GM21737 (cell line): ENCODE results near the gene PDGFD.

Experiments
- ATAC-seq: cut with Tn5 transposase; IDR thresholded peaks from one replicate; pipeline ENCODE4 v1.9.1; 2021; ENCODE audit warnings: mild to moderate bottlenecking, moderate library complexity; ENCODE audit not compliant: unreplicated experiment

PDGFD gene

DNA sequence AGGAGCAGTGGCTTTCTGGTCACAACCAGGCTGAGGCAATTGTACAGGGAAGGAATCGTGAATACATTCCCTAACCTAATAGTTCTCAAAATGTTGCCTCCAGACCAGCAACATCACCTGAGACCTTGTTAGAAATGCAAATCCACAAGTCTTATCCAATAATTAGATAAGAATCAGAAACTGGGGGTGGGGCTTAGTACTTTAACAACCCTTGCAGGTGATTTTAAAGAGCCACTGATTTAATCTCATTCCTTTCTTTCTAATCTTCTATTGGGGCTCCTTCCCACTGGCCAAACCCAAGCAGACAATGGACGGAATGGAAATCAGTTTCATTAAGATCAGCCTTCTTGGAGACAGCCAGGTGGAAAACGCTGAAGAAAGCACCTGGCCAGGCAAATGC is 269.9 kb downstream of the PDGFD start:
- no peak for ATAC-seq

DNA sequence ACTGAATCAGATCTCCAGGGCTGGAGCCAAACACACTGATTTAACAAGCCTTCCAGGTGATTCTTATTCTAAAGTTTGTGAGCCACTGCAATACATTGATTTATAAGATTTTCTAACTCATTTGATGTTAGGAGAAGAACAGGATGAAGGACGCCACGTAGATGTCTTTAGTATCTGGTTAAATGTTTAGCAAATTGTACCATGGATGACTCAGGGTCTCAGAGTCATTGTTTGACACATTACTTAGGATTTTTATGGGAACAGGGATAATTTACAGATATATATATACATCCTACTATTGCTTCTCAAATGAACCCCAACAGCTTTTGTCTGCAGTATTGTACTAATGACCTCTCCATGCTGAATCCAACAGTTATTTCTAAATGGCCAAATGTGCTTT is 270.6 kb downstream of the PDGFD start:
- ATAC-seq: no peak

- no peak for ATAC-seq
Measured at GRCh38 chr11:103892603-103893002, 271.3 kb downstream of the PDGFD start.

DNA sequence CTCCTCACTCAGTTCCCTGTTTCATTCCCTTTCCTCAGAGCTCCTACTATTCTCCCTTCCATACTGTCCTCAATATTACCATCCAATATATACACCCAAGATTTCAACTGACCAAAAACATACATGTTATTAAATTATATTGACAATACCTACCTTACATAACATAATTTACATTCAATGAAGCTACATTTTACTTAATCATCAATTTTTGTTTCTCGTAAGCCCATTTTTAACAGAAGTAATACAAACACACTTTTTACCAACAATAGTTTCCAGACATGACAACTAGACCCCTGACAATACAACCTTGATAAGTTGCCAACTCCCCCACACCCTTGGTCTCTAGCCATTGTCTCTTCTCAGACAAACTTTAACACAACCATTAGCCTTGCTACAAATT is 273.3 kb downstream of the PDGFD start:
- no peak for ATAC-seq

GRCh38 chr11:103889679-103890078 is 274.3 kb downstream of the PDGFD start:
- ATAC-seq: no peak

DNA sequence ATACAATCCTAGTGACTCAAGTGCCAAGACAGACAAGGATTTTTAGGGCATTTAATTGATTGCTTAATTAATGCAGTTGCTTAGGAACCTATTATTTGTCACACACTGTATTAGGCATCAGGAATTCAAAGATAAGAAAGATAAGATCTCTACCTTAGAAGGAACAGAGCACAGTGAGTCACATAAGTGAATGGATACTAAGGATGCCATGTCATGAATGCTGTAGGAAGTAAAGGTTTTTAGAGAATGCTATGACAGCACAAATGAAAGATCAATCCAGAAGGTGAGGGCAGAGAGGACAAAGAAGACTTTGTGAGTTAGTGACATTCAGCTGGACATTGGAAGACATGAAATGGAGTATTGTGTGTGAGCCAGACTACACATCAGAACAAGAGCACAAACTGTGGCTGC is 275.4 kb downstream of the PDGFD start:
- no peak for ATAC-seq

DNA sequence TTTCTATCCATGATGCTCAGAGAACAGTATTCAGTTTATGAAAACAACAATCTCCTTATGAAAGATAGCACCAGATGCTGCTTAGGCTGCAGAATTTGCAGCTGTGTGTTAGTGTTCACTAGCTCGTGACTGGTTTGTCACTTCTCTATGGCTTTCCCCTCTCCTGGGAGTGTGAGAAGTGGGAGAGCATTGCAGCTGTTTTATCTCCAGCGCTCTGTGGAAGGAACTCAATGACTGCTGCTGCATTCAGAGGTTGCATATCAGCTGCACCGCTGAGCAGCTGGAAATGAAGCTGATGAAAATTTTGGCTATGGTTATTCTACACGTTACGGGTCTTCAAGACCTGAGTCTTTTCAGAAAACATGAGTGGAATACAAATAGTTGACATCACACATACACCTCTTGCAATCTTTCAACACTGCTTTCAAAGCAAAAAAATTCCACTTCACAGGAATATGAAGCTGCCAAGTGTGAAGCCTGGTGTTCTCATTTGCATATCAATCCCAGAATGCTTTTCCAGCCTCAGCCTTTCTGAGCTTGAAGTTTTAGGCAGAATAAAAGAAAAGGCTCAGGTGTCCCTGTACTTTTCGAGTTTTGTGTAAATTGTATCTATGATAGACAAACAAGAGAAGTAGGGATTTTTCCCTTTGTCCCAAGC is 276.8 kb downstream of the PDGFD start:
- no peak for ATAC-seq

GRCh38 chr11:103883856-103884255 is 280.1 kb downstream of the PDGFD start:
- ATAC-seq: no peak

DNA sequence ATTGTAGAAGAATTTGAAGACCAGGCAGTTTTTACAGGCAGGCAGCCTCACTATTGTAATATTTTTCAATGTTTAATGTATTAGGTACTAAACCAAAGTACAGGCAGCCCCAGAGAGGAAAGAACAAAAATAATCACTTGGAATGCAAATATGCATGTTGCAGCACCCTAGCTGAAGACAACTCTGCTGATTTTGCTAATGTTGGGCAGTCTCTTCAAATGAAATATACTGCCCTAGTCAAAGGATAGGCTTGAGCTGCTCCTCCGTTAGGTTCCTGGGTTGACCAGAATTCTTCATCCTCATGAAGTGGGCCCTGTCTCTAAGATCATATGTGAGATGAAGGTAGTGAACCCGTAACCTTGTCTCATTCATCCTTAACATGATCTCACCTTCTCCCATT is 280.7 kb downstream of the PDGFD start:
- ATAC-seq: no peak

DNA sequence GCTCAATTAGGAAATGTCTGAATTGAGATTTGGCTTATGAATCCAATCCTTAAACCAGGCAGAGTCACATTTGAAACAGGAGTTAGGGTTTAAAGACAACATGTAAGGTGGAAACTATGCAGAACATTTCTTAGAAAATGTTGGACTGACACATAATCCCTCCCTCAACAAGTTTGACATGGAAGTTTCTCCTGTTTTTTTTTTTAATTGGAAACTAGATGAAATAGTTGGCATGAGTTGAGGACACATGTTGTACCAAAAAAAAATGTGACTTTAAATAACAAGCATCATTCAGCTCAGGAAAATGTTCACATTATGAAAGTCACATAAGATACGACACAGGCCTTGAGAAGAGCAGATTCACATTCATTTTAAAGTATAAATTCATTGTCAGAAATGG is 282.4 kb downstream of the PDGFD start:
- no peak for ATAC-seq

DNA sequence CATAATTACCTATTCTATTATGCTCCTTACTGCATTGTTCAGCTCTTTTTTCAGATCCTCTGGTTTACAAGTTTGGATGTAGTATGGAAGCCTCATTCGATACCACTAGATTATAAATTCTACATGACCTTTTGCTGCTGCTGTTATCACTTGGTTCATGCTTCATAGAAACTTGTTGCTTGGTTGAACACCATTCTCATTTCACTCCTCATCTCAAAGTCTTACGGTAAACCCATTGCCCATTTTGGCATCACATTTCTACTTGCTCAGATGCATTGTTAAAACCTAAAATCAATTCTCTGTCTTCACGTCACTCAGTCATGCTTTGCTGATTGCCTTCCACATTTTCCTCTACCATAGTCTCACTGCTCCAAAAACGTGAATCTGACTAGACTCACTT is 283.0 kb downstream of the PDGFD start:
- no peak for ATAC-seq

DNA sequence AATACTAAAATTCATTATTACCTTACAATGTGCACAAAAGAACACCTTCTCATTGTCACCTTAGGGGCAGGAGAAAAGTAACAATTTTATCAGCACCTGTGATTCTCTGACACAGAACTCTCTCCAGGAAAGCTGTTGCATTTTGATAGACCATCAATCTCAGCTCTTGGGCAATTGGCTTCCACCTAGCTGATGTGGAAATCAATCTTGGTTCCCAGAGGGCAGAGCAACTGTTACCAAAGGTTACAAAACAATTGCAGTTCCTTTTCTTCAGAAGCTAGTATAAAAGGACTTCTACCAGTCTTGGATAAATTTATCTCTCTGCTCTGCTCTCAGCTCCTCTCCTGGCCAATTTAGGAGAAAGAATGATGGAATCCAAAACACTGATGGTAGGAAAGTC is 285.3 kb downstream of the PDGFD start:
- no peak for ATAC-seq

- ATAC-seq: no peak
Measured at GRCh38 chr11:103877221-103877620, 286.7 kb downstream of the PDGFD start.

DNA sequence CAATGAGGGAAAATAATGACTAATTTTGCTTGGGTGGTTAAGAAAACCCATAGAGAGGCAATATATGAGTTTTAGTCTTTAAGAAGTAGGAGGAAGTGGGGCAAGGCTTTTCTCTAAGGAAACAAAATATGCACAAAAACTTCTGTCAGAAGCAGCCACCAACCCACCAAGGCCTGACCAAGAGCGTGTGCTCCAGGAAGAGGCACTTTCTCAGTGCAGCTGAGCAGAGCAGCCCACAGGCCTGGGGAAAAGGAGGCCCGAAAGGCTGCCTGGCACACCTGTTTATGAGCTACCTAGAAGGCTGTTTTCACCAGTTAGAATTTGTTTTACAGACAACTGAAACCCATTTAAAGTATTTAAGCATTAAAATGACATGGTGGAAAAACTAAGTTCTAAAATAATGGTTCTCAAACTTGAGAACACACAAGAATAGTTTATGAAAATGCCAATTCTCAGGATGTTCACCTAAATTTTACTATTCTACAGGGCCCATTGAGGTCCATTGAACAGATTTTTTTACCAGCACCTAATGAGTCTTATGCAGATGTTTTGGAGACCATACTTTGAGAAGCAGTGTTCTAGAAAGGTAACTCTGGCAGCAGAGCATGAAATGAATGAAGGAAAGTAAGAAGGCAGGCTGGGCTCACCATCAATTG is 288.0 kb downstream of the PDGFD start:
- peak; percentile 96 for ATAC-seq

DNA sequence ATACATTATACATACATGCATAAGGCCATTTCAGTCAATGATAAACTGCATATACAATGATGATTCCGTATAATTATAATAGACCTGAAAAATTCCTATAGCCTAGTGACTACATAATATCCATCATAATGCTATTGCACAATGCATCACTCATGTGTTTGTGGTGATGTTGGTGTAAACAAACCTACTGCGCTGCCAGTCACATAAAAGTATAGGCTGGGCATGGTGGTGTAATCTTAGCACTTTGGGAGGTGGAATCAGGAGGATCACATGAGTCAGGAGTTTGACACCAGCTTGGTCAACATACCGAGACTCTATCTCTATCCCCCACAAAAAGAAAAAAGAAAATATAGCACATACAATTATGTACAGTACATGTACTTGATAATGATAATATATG is 291.2 kb downstream of the PDGFD start:
- no peak for ATAC-seq

DNA sequence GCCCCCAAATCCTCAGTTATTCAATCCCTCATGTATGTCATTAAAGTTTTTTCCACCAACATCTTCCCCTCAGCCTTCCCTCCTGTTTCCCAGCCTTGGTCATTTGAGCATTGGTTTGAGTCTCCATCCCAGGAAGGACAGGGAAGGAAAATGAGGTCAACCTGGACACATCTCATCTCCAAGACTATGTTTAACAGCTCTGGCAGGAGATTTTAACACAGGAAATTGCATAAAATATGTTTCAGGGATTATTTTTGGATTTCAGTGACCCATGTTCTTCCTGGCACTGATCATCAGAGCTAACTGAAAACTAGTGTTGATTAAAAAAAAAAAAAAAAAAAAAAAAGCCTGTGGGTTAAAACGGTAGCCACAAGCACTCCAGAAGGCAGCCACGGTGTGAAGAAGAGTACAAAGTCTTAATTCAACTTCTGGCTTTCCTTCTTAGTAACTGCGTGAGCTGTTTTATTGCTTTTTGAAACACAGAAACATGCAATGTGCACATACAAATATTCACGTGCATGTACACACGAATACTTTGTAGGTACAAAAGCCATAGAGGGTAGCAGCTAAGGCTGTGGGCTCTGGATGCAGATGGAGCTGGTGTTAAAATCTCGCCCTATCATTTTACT is 291.9 kb downstream of the PDGFD start:
- no peak for ATAC-seq

DNA sequence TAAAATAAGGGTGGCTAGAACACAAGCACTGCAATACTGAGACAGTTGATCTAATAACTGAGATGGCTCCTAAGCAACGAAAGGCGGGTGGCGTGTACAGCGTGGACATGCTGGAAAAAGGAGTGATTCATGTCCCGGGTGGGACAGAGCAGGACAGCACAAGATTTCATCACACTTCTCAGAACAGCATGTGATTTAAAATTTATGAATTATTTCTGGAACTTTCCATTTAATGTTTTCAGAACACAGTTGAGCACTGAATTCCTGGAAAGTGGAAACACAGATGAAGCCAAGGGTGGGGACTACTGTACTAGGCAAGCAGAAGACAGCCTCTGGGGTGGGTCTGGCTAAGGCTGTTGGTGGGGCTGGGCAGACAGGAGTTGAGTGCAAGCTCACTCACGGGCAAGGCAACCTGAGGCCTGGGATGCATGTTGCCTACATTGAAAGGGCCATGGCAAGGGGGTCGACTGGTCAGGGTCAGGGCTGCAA is 293.1 kb downstream of the PDGFD start:
- no peak for ATAC-seq

- no peak for ATAC-seq
Measured at GRCh38 chr11:103867481-103867880, 296.5 kb downstream of the PDGFD start.

DNA sequence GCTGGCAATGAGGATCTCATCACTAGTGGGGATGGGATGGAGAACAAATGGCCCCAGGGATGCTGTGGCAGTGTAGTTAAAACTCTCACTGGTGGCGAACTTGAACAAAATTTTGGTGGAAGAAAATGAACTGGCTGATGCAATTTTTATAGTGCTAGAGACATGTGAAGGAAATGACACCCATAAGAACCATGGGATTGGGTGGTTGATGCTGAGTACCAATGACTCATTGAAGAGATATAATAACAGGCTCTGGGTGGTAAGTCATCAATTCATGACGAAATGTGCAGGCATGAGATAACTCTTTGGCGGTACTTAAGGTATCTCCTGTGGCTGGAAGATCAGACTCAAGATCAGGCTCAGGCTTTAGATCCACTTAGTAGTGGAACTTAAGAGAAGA is 300.4 kb downstream of the PDGFD start:
- ATAC-seq: no peak

DNA sequence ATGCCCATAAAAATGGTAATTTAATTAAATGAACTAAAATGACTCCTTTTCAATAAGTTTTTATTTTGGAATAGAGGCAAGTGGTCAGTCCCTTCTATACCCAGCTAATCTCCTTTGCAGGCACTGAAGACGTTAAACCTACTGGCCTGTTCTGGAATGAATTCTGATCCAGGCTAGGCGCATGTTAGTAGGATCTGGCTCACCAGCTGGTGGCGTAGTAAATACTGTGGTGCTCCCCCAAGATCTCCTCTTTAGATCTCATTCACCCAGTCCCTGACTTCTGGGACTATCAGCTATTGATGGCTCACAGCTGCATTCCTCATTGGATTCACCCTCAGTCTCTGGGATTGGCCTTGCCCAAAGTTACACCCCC is 301.2 kb downstream of the PDGFD start:
- no peak for ATAC-seq

GRCh38 chr11:103862094-103862801 is 301.7 kb downstream of the PDGFD start:
- ATAC-seq: peak; percentile 77
